ENCODE results near the gene PXDN. TPM values are rescaled to one million over a fixed set of nuclear protein-coding genes. Genes with fewer than 3 reads are reported as not detected.
A peak's percentile ranks its signal among the peaks of the same experiment; 100 is the strongest.

Gene PXDN
- 10 to 100 TPM in 3 of 4 donors, 1 to 10 TPM in 1; 9.0 to 46.2 (median 18.5) TPM for total RNA-seq

GRCh38 chr2:1744446-1745170, at the start of gene PXDN:
Gene PXDN (minus strand): TSS chr2:1744515. CDS start chr2:1744455, 60 bp downstream.
- Histone ChIP-seq H3K36me3 (no peaks in the 10 kb centered on the region), H3K27me3 (peaks cover 31% of the 10 kb centered on the region), H3K4me3 (peak within 1 kb of the TSS; percentile 37 to 80 (median 66)), H3K9me3 (no peaks in the 10 kb centered on the region), H3K4me1 (peaks cover 5 to 17% (median 12%) of the 10 kb centered on the region in 4 donors), H3K27ac (peak within 1 kb of the TSS; percentile 93 to 96 (median 93))
- DNase-seq: peak; percentile 45
- 0 to 8% methylated on average over 14 to 44 of the region's 71 CpGs for WGBS, 2 donors (ENCODE audit: low coverage in 1 of 2)
- TF ChIP-seq POLR2AphosphoS5 (IDR thresholded peaks at IDR 0.05) (peak in 1 of 3 donors; percentile 69), EP300 (IDR thresholded peaks at IDR 0.05; ENCODE audit: low read depth) (no peak), POLR2A (IDR thresholded peaks at IDR 0.05) (no peak), CTCF (IDR thresholded peaks at IDR 0.05) (no peak)
- intact Hi-C loops (cut with DNase I; ENCODE audit: low total_unique reads) (no loop called here), in situ Hi-C loops (cut with MboI; ENCODE audit: low pct_ligation_motif_present in 1 of 4, low pct_unique_long_range_greater_than_20kb in 1 of 4, low sequenced_read_pairs in 3 of 4) (loop anchor here (10.0 to 25.0 kb wide), 4 partner anchors 70 to 157 kb away; no protein-coding TSS in a partner anchor)

GRCh38 chr2:1793868-1794445, 49.6 kb upstream of the PXDN start:
- H3K27me3 ChIP-seq: no peaks in the 10 kb centered on the region
- TF ChIP-seq POLR2AphosphoS5 (IDR thresholded peaks at IDR 0.05) (peak; percentile 19 to 73 (median 30)), EP300 (IDR thresholded peaks at IDR 0.05; ENCODE audit: low read depth) (no peak)
- H3K9me3 ChIP-seq: no peaks in the 10 kb centered on the region
- DNase-seq: peak; percentile 35
- intact Hi-C loops (cut with DNase I; ENCODE audit: low total_unique reads): no loop called here
- H3K4me1 ChIP-seq: peaks cover 0 to 7% (median 3%) of the 10 kb centered on the region in 4 donors
- in situ Hi-C loops (cut with MboI; ENCODE audit: low pct_ligation_motif_present in 1 of 4, low pct_unique_long_range_greater_than_20kb in 1 of 4, low sequenced_read_pairs in 3 of 4): no loop called here
- H3K27ac ChIP-seq: peak overlapping the region in 1 of 4 donors; percentile 23
- H3K4me3 ChIP-seq: no peak overlapping the region
- WGBS, 2 donors (ENCODE audit: low coverage in 1 of 2): 63% methylated on average over 13 of the region's 18 CpGs; no CpG with 5 or more reads in 1 of the 2 donors
- H3K36me3 ChIP-seq: no peaks in the 10 kb centered on the region

GRCh38 chr2:1793001-1793867, 48.9 kb upstream of the PXDN start:
- H3K9me3 ChIP-seq: no peaks in the 10 kb centered on the region
- no peak for DNase-seq
- intact Hi-C loops (cut with DNase I; ENCODE audit: low total_unique reads): no loop called here
- H3K4me3 ChIP-seq: no peak overlapping the region
- H3K27ac ChIP-seq: no peak overlapping the region
- TF ChIP-seq POLR2AphosphoS5 (IDR thresholded peaks at IDR 0.05): no peak
- no peak for TF ChIP-seq POLR2A (IDR thresholded peaks at IDR 0.05)
- TF ChIP-seq CTCF (IDR thresholded peaks at IDR 0.05): no peak
- TF ChIP-seq EP300 (IDR thresholded peaks at IDR 0.05; ENCODE audit: low read depth): no peak
- H3K4me1 ChIP-seq: peaks cover 0 to 7% (median 3%) of the 10 kb centered on the region in 4 donors
- in situ Hi-C loops (cut with MboI; ENCODE audit: low pct_ligation_motif_present in 1 of 4, low pct_unique_long_range_greater_than_20kb in 1 of 4, low sequenced_read_pairs in 3 of 4): no loop called here
- no peaks in the 10 kb centered on the region for H3K27me3 ChIP-seq
- no peaks in the 10 kb centered on the region for H3K36me3 ChIP-seq
- WGBS, 2 donors (ENCODE audit: low coverage in 1 of 2): 80 to 84% methylated on average over 2 to 23 of the region's 23 CpGs

GRCh38 chr2:1791685-1792435, 47.5 kb upstream of the PXDN start:
- H3K9me3 ChIP-seq: no peaks in the 10 kb centered on the region
- no peaks in the 10 kb centered on the region for H3K27me3 ChIP-seq
- H3K36me3 ChIP-seq: no peaks in the 10 kb centered on the region
- no peak overlapping the region for H3K4me3 ChIP-seq
- H3K4me1 ChIP-seq: peaks cover 0 to 7% (median 3%) of the 10 kb centered on the region in 4 donors
- 51 to 52% methylated on average over 7 to 16 of the region's 16 CpGs for WGBS, 2 donors (ENCODE audit: low coverage in 1 of 2)
- peak in 1 of 3 donors; percentile 25 for TF ChIP-seq POLR2AphosphoS5 (IDR thresholded peaks at IDR 0.05)
- TF ChIP-seq EP300 (IDR thresholded peaks at IDR 0.05; ENCODE audit: low read depth): no peak
- peak; percentile 52 for DNase-seq
- intact Hi-C loops (cut with DNase I; ENCODE audit: low total_unique reads) (no loop called here), in situ Hi-C loops (cut with MboI; ENCODE audit: low pct_ligation_motif_present in 1 of 4, low pct_unique_long_range_greater_than_20kb in 1 of 4, low sequenced_read_pairs in 3 of 4) (no loop called here)
- peak overlapping the region; percentile 55 to 76 (median 62) for H3K27ac ChIP-seq
